Psoas muscle (tissue), 8 donors: ENCODE measurements around the gene CAST. TPM values are rescaled to one million over a fixed set of nuclear protein-coding genes. Genes with fewer than 3 reads are reported as not detected.

Experiments
- ATAC-seq, 4 donors: fragments of 200-7000 bp; cut with Tn5 transposase; one replicate each; pipeline ENCODE4 v1.9.1; 2020; ENCODE audit warnings: moderate library complexity in 3 of 4, mild to moderate bottlenecking in 2 of 4
- DNase-seq, 2 donors: peaks; one replicate each; pipeline ENCODE4 v3.0.0-alpha.2; 2020
- H3K27ac ChIP-seq: fragments of 200-600 bp; one replicate; pipeline ENCODE4 v1.8.0; 2022
- H3K27me3 ChIP-seq, 3 donors: fragments of 200-600 bp in 1 of 3; one replicate each; pipeline versions ENCODE4 v1.6.1 to v1.8.0; 2013 to 2022; ENCODE audit warnings: low read length in 2 of 3, mild to moderate bottlenecking in 2 of 3, moderate library complexity in 1 of 3; ENCODE audit not compliant: insufficient read depth in 3 of 3
- H3K36me3 ChIP-seq, 2 donors: fragments of 200-600 bp in 1 of 2; one replicate each; pipeline versions ENCODE4 v1.6.1 to v1.8.0; 2013 to 2022; ENCODE audit warnings: low read depth in 1 of 2, mild to moderate bottlenecking in 1 of 2, moderate library complexity in 1 of 2; ENCODE audit not compliant: insufficient read depth in 1 of 2
- H3K4me1 ChIP-seq: fragments of 200-600 bp; one replicate; pipeline ENCODE4 v1.8.0; 2022
- H3K4me3 ChIP-seq: fragments of 200-600 bp; one replicate; pipeline ENCODE4 v1.8.0; 2022; ENCODE audit warnings: mild to moderate bottlenecking
- H3K9me3 ChIP-seq: fragments of 200-600 bp; one replicate; pipeline ENCODE4 v1.8.0; 2022
- whole genome bisulfite sequencing, 3 donors: extraction: QIAGEN DNeasy Blood & Tissue Kit; methylation state at CpG; one replicate each; pipeline versions ENCODE4 v1.1.6 to v1.1.7; 2013; 5-methylcytosine and 5-hydroxymethylcytosine counted together
- intact Hi-C, 2 donors: fragments of 100-400 bp; cut with DNase I; formaldehyde crosslinking; loops; one replicate each; pipeline versions ENCODE4 v1.11.0 to v1.14.2; 2022
- long read RNA-seq, 2 donors: library from polyadenylated mRNA; unstranded; transcript quantifications; one replicate each; pipeline ENCODE4 v2.0.0, GENCODE V29; 2021
- polyA plus RNA-seq, 3 donors: library from polyadenylated mRNA; stranded (reverse); fragments of 200-250 nt; gene quantifications; one replicate each; pipeline ENCODE4 v1.2.3, GENCODE V29; 2013
- total RNA-seq, 4 donors: library from RNA; stranded (reverse); fragmentation: NEBNext Ultra II Directional in 2 of 4; extraction: Animal tissue kit (Norgen Biotek cat#: 25700) in 2 of 4; gene quantifications; one replicate each; pipeline versions ENCODE4 v1.2.1 to v1.2.4, GENCODE V29; 2021 to 2023
- TF ChIP-seq, protein P1 (sequence below): fragments of 200-600 bp; IDR thresholded peaks from one replicate; pipeline ENCODE4 v1.8.0; 2022; ENCODE audit warnings: antibody characterized with exemption
- donor health status: healthy with polysubstance abuse.
- donor health status: DM: no; HTN: no; CAD: no; lungs with moderate emphysema.
- donor health status: Bipolar disorder and iron deficiency.
- donor health status: healthy.
- donor health status: DM: yes; HTN: yes; CAD: no.
- donor health status: DM: no; HTN: no; CAD: no.
- donor health status: DM: no; HTN: no; CAD: no.
- donor health status: DM: yes; HTN: yes; CAD: no.

Gene CAST, protein sequence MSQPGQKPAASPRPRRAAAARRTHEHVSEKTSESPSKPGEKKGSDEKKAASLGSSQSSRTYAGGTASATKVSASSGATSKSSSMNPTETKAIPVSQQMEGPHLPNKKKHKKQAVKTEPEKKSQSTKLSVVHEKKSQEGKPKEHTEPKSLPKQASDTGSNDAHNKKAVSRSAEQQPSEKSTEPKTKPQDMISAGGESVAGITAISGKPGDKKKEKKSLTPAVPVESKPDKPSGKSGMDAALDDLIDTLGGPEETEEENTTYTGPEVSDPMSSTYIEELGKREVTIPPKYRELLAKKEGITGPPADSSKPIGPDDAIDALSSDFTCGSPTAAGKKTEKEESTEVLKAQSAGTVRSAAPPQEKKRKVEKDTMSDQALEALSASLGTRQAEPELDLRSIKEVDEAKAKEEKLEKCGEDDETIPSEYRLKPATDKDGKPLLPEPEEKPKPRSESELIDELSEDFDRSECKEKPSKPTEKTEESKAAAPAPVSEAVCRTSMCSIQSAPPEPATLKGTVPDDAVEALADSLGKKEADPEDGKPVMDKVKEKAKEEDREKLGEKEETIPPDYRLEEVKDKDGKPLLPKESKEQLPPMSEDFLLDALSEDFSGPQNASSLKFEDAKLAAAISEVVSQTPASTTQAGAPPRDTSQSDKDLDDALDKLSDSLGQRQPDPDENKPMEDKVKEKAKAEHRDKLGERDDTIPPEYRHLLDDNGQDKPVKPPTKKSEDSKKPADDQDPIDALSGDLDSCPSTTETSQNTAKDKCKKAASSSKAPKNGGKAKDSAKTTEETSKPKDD
- total RNA-seq = 100 to 1,000 TPM; 193 to 447 (median 387) TPM
- polyA plus RNA-seq = 100 to 1,000 TPM; 231 to 312 (median 291) TPM
- long read RNA-seq, donor 1, full-length matches to known transcripts = 52 of 151 reads
- long read RNA-seq, donor 1, partial matches to known transcripts = 29 of 151 reads
- long read RNA-seq, donor 1, other reads (novel, unspliced or antisense) = 70 of 151 reads
- long read RNA-seq, donor 2, full-length matches to known transcripts = 84 of 374 reads
- long read RNA-seq, donor 2, partial matches to known transcripts = 65 of 374 reads
- long read RNA-seq, donor 2, other reads (novel, unspliced or antisense) = 225 of 374 reads

GRCh38 chr5:96661855-96662724 lies at the start of gene CAST:
CAST (plus strand) TSS chr5:96662376; CDS start chr5:96662423, 47 bp downstream.
- intact Hi-C loops = loop anchor here (2.0 to 5.0 kb wide), 2 partner anchors 39 to 40 kb away; no protein-coding TSS in a partner anchor
- TF ChIP-seq, protein P1, sequence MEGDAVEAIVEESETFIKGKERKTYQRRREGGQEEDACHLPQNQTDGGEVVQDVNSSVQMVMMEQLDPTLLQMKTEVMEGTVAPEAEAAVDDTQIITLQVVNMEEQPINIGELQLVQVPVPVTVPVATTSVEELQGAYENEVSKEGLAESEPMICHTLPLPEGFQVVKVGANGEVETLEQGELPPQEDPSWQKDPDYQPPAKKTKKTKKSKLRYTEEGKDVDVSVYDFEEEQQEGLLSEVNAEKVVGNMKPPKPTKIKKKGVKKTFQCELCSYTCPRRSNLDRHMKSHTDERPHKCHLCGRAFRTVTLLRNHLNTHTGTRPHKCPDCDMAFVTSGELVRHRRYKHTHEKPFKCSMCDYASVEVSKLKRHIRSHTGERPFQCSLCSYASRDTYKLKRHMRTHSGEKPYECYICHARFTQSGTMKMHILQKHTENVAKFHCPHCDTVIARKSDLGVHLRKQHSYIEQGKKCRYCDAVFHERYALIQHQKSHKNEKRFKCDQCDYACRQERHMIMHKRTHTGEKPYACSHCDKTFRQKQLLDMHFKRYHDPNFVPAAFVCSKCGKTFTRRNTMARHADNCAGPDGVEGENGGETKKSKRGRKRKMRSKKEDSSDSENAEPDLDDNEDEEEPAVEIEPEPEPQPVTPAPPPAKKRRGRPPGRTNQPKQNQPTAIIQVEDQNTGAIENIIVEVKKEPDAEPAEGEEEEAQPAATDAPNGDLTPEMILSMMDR = no peak
- no peaks in the 10 kb centered on the region for H3K27me3 ChIP-seq
- H3K4me1 ChIP-seq = peaks cover 12% of the 10 kb centered on the region
- peak; percentile 94 to 96 for DNase-seq
- 1 to 3% (median 1%) methylated on average over 54 to 74 of the region's 75 CpGs for WGBS, 3 donors
- H3K9me3 ChIP-seq = no peaks in the 10 kb centered on the region
- peak; percentile 84 to 85 (median 84) for ATAC-seq
- no peaks in the 10 kb centered on the region for H3K36me3 ChIP-seq
- H3K27ac ChIP-seq = peak within 1 kb of the TSS; percentile 98
- peak within 1 kb of the TSS; percentile 96 for H3K4me3 ChIP-seq

DNA sequence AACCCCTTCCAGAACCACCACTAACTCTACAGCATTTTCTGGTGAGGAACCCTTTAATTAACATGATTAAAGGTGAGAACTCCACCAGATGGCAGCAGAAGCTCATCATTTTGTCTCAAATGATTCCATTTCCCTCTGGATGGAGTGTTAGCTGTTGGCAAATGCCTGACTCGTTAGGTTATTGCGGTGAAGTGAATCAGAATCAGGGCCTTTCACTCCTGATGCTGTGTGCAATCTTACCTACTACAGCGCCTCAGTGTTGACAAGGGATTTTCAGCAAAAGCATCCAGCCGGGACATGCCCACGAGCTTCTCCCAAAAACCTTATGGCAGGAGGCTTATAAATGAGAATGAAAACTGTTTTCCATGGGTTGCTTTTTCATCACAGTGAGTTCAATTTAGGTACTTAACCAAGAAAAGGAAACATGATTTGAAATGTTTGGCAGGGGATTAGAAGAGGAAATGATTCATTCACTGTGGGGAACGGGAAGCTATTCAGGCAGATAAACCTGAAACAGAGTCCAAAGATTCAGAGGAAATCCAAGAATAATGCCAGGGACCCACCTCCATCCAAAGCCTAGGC lies 48.0 kb upstream of the CAST start:
- peak overlapping the region; percentile 48 for H3K27ac ChIP-seq
- ATAC-seq (peak; percentile 93 to 98 (median 96)), DNase-seq (no peak)
- no peaks in the 10 kb centered on the region for H3K36me3 ChIP-seq
- 23 to 26% (median 24%) methylated on average over 6 of the region's 6 CpGs for WGBS, 3 donors
- intact Hi-C loops = loop anchor here (1.0 to 10.0 kb wide), 4 partner anchors 74 to 551 kb away; no protein-coding TSS in a partner anchor
- no peaks in the 10 kb centered on the region for H3K9me3 ChIP-seq
- H3K4me1 ChIP-seq = peaks cover 8% of the 10 kb centered on the region
- no peaks in the 10 kb centered on the region for H3K27me3 ChIP-seq
- TF ChIP-seq, protein P1 = peak; percentile 63
- no peak overlapping the region for H3K4me3 ChIP-seq

DNA sequence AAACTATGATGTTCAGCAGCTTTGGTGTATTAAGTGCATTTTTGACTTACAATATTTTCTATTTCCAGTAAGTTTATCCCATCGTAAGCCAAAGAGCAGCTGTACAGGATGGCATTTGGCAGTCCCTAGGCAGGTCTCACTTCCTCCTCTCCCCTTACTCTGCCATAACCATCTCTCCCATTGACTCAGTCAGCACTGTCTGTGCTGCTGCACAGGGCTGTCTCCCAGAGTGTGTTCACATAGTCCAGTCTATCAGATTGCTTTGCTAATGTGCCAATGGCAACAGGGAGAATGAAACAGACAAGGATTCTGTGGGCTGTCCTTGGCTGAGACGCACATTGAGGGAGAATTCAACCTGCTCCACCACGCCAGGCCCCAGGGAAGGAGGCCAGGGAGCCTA lies 47.0 kb upstream of the CAST start:
- Histone ChIP-seq H3K9me3 (no peaks in the 10 kb centered on the region), H3K4me1 (peaks cover 8% of the 10 kb centered on the region), H3K27me3 (no peaks in the 10 kb centered on the region), H3K4me3 (no peak overlapping the region), H3K27ac (no peak overlapping the region), H3K36me3 (no peaks in the 10 kb centered on the region)
- DNase-seq (no peak), ATAC-seq (no peak)
- intact Hi-C loops = loop anchor here (5.0 to 10.0 kb wide), 3 partner anchors 72 to 550 kb away; no protein-coding TSS in a partner anchor
- TF ChIP-seq, protein P1 = no peak
- WGBS, 3 donors = 83 to 89% (median 84%) methylated on average over 3 of the region's 3 CpGs
